ENCODE measurements around the gene SLC46A3.
"Not testable (repeated sequence)": the region's sequence is repeated elsewhere in the genome, so short reads cannot be mapped to it uniquely, and the experiment has no call there.

The SLC46A3 gene

GRCh38 chr13:28704919-28705318 is 13.9 kb downstream of the SLC46A3 start:
- no peak overlapping the region for H3K9ac ChIP-seq
- H3K36me3 ChIP-seq (ENCODE audit: insufficient read depth): no peaks in the 10 kb centered on the region
- no peak overlapping the region for H2AFZ ChIP-seq (ENCODE audit: low read depth)
- H3K4me2 ChIP-seq: no peak overlapping the region
- H3K4me3 ChIP-seq (IDR thresholded peaks at IDR 0.05; ENCODE audit: insufficient read depth, low read depth, low read length): no peak overlapping the region
- no peaks in the 10 kb centered on the region for H4K20me1 ChIP-seq (ENCODE audit: insufficient read depth)
- H3K79me2 ChIP-seq (ENCODE audit: insufficient read depth, low read depth): no peaks in the 10 kb centered on the region
- no peak overlapping the region for H3K27ac ChIP-seq
- H3K27me3 ChIP-seq (ENCODE audit: insufficient read depth, low read depth): no peaks in the 10 kb centered on the region
- peaks cover 15% of the 10 kb centered on the region for H3K4me1 ChIP-seq (ENCODE audit: low read depth, poor library complexity, severe bottlenecking)
- TF ChIP-seq CTCF (conservative IDR thresholded peaks at IDR 0.05; ENCODE audit: low read depth, low read length): no peak

GRCh38 chr13:28704282-28704681 is 14.5 kb downstream of the SLC46A3 start:
- no peak overlapping the region for H3K4me3 ChIP-seq (IDR thresholded peaks at IDR 0.05; ENCODE audit: insufficient read depth, low read depth, low read length)
- H3K9ac ChIP-seq: no peak overlapping the region
- H4K20me1 ChIP-seq (ENCODE audit: insufficient read depth): no peaks in the 10 kb centered on the region
- no peak for TF ChIP-seq CTCF (conservative IDR thresholded peaks at IDR 0.05; ENCODE audit: low read depth, low read length)
- peaks cover 15% of the 10 kb centered on the region for H3K4me1 ChIP-seq (ENCODE audit: low read depth, poor library complexity, severe bottlenecking)
- no peaks in the 10 kb centered on the region for H3K79me2 ChIP-seq (ENCODE audit: insufficient read depth, low read depth)
- H3K27ac ChIP-seq: no peak overlapping the region
- H3K4me2 ChIP-seq: no peak overlapping the region
- no peaks in the 10 kb centered on the region for H3K27me3 ChIP-seq (ENCODE audit: insufficient read depth, low read depth)
- H3K36me3 ChIP-seq (ENCODE audit: insufficient read depth): no peaks in the 10 kb centered on the region
- H2AFZ ChIP-seq (ENCODE audit: low read depth): no peak overlapping the region

GRCh38 chr13:28699246-28699645 is 19.5 kb downstream of the SLC46A3 start:
- Histone ChIP-seq H3K36me3 (ENCODE audit: insufficient read depth) (no peaks in the 10 kb centered on the region), H3K27me3 (ENCODE audit: insufficient read depth, low read depth) (no peaks in the 10 kb centered on the region), H2AFZ (ENCODE audit: low read depth) (no peak overlapping the region), H3K4me1 (ENCODE audit: low read depth, poor library complexity, severe bottlenecking) (no peaks in the 10 kb centered on the region), H4K20me1 (ENCODE audit: insufficient read depth) (no peaks in the 10 kb centered on the region), H3K27ac (no peak overlapping the region), H3K79me2 (ENCODE audit: insufficient read depth, low read depth) (no peaks in the 10 kb centered on the region), H3K4me2 (no peak overlapping the region), H3K9ac (no peak overlapping the region), H3K4me3 (IDR thresholded peaks at IDR 0.05; ENCODE audit: insufficient read depth, low read depth, low read length) (no peak overlapping the region)
- TF ChIP-seq CTCF (conservative IDR thresholded peaks at IDR 0.05; ENCODE audit: low read depth, low read length): no peak

- Histone ChIP-seq H3K79me2 (ENCODE audit: insufficient read depth, low read depth) (no peaks in the 10 kb centered on the region), H3K27me3 (ENCODE audit: insufficient read depth, low read depth) (no peaks in the 10 kb centered on the region), H4K20me1 (ENCODE audit: insufficient read depth) (no peaks in the 10 kb centered on the region), H3K4me2 (no peak overlapping the region), H3K27ac (no peak overlapping the region), H3K4me1 (ENCODE audit: low read depth, poor library complexity, severe bottlenecking) (no peaks in the 10 kb centered on the region), H3K9ac (no peak overlapping the region), H2AFZ (ENCODE audit: low read depth) (no peak overlapping the region), H3K4me3 (IDR thresholded peaks at IDR 0.05; ENCODE audit: insufficient read depth, low read depth, low read length) (no peak overlapping the region), H3K36me3 (ENCODE audit: insufficient read depth) (no peaks in the 10 kb centered on the region)
- TF ChIP-seq CTCF (conservative IDR thresholded peaks at IDR 0.05; ENCODE audit: low read depth, low read length): no peak
Observed at GRCh38 chr13:28697441-28697840, 21.3 kb downstream of the SLC46A3 start.

- not testable (repeated sequence) for H3K36me3 ChIP-seq (ENCODE audit: insufficient read depth); H2AFZ ChIP-seq (ENCODE audit: low read depth); H3K9ac ChIP-seq; H3K27ac ChIP-seq; H3K4me2 ChIP-seq; H3K4me1 ChIP-seq (ENCODE audit: low read depth, poor library complexity, severe bottlenecking); H3K4me3 ChIP-seq (IDR thresholded peaks at IDR 0.05; ENCODE audit: insufficient read depth, low read depth, low read length); H3K27me3 ChIP-seq (ENCODE audit: insufficient read depth, low read depth); H3K79me2 ChIP-seq (ENCODE audit: insufficient read depth, low read depth); H4K20me1 ChIP-seq (ENCODE audit: insufficient read depth)
Observed at GRCh38 chr13:28693605-28694491, 24.9 kb downstream of the SLC46A3 start.

Measured in KMS-11 (cell line).